Lower leg skin (tissue), 3 donors: Measurements from ENCODE around the gene LCT.

ENCODE experiments used
- POLR2A ChIP-seq, 2 donors: fragments of 450-650 bp; IDR thresholded peaks; one replicate each; pipeline ENCODE4 v1.6.1; 2016 to 2017; ENCODE audit warnings: antibody characterized with exemption in 2 of 2, mild to moderate bottlenecking in 1 of 2, moderate library complexity in 1 of 2
- TF ChIP-seq, protein P1 (sequence below), 3 donors: fragments of 450-650 bp; IDR thresholded peaks; one replicate each; pipeline ENCODE4 v1.5.1; 2016; ENCODE audit warnings: antibody characterized with exemption in 3 of 3, mild to moderate bottlenecking in 3 of 3, moderate library complexity in 2 of 3

DNA sequence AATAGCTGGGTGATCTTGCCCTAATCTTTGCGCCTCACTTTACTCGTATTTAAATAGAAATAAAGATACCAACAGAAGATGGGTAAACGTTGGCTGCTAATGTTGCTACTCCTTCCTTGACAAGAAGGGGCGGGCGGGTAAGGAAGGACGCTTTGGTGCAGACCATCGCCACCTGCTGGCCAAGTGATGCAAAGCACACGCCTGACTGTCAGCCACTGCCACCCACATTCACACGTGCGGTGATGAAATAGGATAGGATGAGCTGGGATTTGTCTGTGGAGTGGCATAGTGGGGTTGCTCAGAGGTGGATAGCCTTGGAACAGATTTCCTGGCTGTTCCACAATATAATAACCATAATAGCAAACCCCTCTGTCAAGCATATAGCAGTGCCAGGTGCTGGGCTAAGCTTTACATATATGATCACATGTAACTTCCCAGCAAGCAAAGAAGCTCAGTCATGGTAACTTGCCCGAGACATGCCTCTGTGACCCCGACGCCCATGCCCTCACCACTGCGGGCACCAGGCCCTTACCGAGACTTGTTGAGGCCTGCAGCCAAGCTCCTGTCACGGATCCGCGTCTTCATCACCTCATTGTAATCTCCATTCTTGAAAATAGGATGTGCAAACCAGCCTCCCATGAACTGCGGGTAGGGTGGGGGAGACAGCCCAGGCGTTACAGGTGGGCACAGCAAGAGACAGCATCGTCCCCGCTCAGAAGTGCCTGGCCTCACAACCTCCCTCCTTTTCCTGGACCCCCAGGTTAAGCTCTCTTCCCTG lies 39.3 kb downstream of the LCT start:
- TF ChIP-seq, protein P1, sequence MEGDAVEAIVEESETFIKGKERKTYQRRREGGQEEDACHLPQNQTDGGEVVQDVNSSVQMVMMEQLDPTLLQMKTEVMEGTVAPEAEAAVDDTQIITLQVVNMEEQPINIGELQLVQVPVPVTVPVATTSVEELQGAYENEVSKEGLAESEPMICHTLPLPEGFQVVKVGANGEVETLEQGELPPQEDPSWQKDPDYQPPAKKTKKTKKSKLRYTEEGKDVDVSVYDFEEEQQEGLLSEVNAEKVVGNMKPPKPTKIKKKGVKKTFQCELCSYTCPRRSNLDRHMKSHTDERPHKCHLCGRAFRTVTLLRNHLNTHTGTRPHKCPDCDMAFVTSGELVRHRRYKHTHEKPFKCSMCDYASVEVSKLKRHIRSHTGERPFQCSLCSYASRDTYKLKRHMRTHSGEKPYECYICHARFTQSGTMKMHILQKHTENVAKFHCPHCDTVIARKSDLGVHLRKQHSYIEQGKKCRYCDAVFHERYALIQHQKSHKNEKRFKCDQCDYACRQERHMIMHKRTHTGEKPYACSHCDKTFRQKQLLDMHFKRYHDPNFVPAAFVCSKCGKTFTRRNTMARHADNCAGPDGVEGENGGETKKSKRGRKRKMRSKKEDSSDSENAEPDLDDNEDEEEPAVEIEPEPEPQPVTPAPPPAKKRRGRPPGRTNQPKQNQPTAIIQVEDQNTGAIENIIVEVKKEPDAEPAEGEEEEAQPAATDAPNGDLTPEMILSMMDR (IDR thresholded peaks at IDR 0.05): no peak
- no peak for TF ChIP-seq POLR2A (IDR thresholded peaks at IDR 0.05)
